Central memory CD8-positive, alpha-beta T cell (primary cell): ENCODE data around the gene OSBPL2.

Experiments
- ATAC-seq: fragments of 150-1000 bp; cut with Tn5 transposase; replicated peaks from 2 replicates; pipeline ENCODE4 v1.10.0; 2022; ENCODE audit warnings: mild to moderate bottlenecking, moderate FRiP score, moderate number of reproducible peaks; ENCODE audit not compliant: poor library complexity, severe bottlenecking; ENCODE audit errors: extremely low read depth
- DNase-seq, 2 donors: peaks; one replicate each; pipeline ENCODE4 v3.0.0; 2021; ENCODE audit warnings: low spot score in 2 of 2
- H3K27ac Mint-ChIP-seq: one replicate; pipeline ENCODE4 v1.8.0; 2022; ENCODE audit warnings: low read depth, mild to moderate bottlenecking, moderate library complexity, mixed read lengths
- H3K27me3 Mint-ChIP-seq: one replicate; pipeline ENCODE4 v1.8.0; 2022; ENCODE audit warnings: mixed read lengths
- H3K36me3 Mint-ChIP-seq: one replicate; pipeline ENCODE4 v1.8.0; 2022; ENCODE audit warnings: mild to moderate bottlenecking, moderate library complexity, mixed read lengths; ENCODE audit not compliant: insufficient read depth
- H3K4me1 Mint-ChIP-seq: one replicate; pipeline ENCODE4 v1.8.0; 2022; ENCODE audit warnings: mixed read lengths
- H3K4me3 Mint-ChIP-seq: one replicate; pipeline ENCODE4 v1.8.0; 2022; ENCODE audit warnings: mild to moderate bottlenecking, moderate library complexity, mixed read lengths
- H3K9me3 Mint-ChIP-seq: one replicate; pipeline ENCODE4 v1.8.0; 2022; ENCODE audit warnings: mixed read lengths

The OSBPL2 gene

GRCh38 chr20:62309198-62309944, 71.0 kb downstream of the OSBPL2 start:
- H3K4me1 Mint-ChIP-seq: peaks cover 6% of the 10 kb centered on the region
- H3K9me3 Mint-ChIP-seq: no peaks in the 10 kb centered on the region
- peaks cover 13% of the 10 kb centered on the region for H3K36me3 Mint-ChIP-seq
- H3K4me3 Mint-ChIP-seq: no peak overlapping the region
- H3K27ac Mint-ChIP-seq: no peak overlapping the region
- no peaks in the 10 kb centered on the region for H3K27me3 Mint-ChIP-seq
- no peak for DNase-seq
- ATAC-seq: no peak

GRCh38 chr20:62309947-62310756, 71.8 kb downstream of the OSBPL2 start:
- Mint-ChIP-seq H3K27me3 (no peaks in the 10 kb centered on the region), H3K4me3 (no peak overlapping the region), H3K36me3 (peaks cover 11% of the 10 kb centered on the region), H3K9me3 (no peaks in the 10 kb centered on the region), H3K27ac (no peak overlapping the region), H3K4me1 (peaks cover 4% of the 10 kb centered on the region)
- DNase-seq: no peak
- ATAC-seq: no peak

- H3K4me1 Mint-ChIP-seq: no peaks in the 10 kb centered on the region
- no peak for ATAC-seq
- H3K27me3 Mint-ChIP-seq: no peaks in the 10 kb centered on the region
- no peak overlapping the region for H3K4me3 Mint-ChIP-seq
- H3K9me3 Mint-ChIP-seq: no peaks in the 10 kb centered on the region
- H3K36me3 Mint-ChIP-seq: peaks cover 8% of the 10 kb centered on the region
- H3K27ac Mint-ChIP-seq: no peak overlapping the region
- DNase-seq: no peak
Measured at GRCh38 chr20:62310757-62311121, 72.4 kb downstream of the OSBPL2 start.

GRCh38 chr20:62311150-62311549, 72.8 kb downstream of the OSBPL2 start:
- Mint-ChIP-seq H3K27me3 (no peaks in the 10 kb centered on the region), H3K4me3 (no peak overlapping the region), H3K9me3 (no peaks in the 10 kb centered on the region), H3K4me1 (no peaks in the 10 kb centered on the region), H3K27ac (no peak overlapping the region), H3K36me3 (peaks cover 8% of the 10 kb centered on the region)
- ATAC-seq (no peak), DNase-seq (no peak)

GRCh38 chr20:62311832-62312661, 73.7 kb downstream of the OSBPL2 start:
- Mint-ChIP-seq H3K4me1 (no peaks in the 10 kb centered on the region), H3K4me3 (no peak overlapping the region), H3K27me3 (no peaks in the 10 kb centered on the region), H3K9me3 (no peaks in the 10 kb centered on the region), H3K36me3 (peaks cover 4% of the 10 kb centered on the region), H3K27ac (no peak overlapping the region)
- DNase-seq (no peak), ATAC-seq (no peak)

GRCh38 chr20:62312662-62312977, 74.3 kb downstream of the OSBPL2 start:
- ATAC-seq (no peak), DNase-seq (no peak)
- Mint-ChIP-seq H3K27ac (no peak overlapping the region), H3K36me3 (peaks cover 3% of the 10 kb centered on the region), H3K4me1 (no peaks in the 10 kb centered on the region), H3K4me3 (no peak overlapping the region), H3K27me3 (no peaks in the 10 kb centered on the region), H3K9me3 (no peaks in the 10 kb centered on the region)

- Mint-ChIP-seq H3K27me3 (no peaks in the 10 kb centered on the region), H3K36me3 (peaks cover 3% of the 10 kb centered on the region), H3K27ac (no peak overlapping the region), H3K4me3 (no peak overlapping the region), H3K4me1 (no peaks in the 10 kb centered on the region), H3K9me3 (no peaks in the 10 kb centered on the region)
- no peak for DNase-seq
- ATAC-seq: no peak
Measured at GRCh38 chr20:62313021-62313420, 74.7 kb downstream of the OSBPL2 start.

- H3K27me3 Mint-ChIP-seq: no peaks in the 10 kb centered on the region
- no peaks in the 10 kb centered on the region for H3K9me3 Mint-ChIP-seq
- H3K36me3 Mint-ChIP-seq: no peaks in the 10 kb centered on the region
- H3K4me3 Mint-ChIP-seq: no peak overlapping the region
- H3K4me1 Mint-ChIP-seq: no peaks in the 10 kb centered on the region
- DNase-seq: no peak
- ATAC-seq: no peak
- H3K27ac Mint-ChIP-seq: no peak overlapping the region
Measured at GRCh38 chr20:62313460-62314338, 75.4 kb downstream of the OSBPL2 start.

- Mint-ChIP-seq H3K36me3 (no peaks in the 10 kb centered on the region), H3K4me1 (no peaks in the 10 kb centered on the region), H3K27ac (no peak overlapping the region), H3K4me3 (no peak overlapping the region), H3K27me3 (no peaks in the 10 kb centered on the region), H3K9me3 (no peaks in the 10 kb centered on the region)
- DNase-seq: no peak
- no peak for ATAC-seq
Measured at GRCh38 chr20:62314339-62314638, 76.0 kb downstream of the OSBPL2 start.

- DNase-seq: no peak
- Mint-ChIP-seq H3K4me3 (no peak overlapping the region), H3K27ac (no peak overlapping the region), H3K27me3 (no peaks in the 10 kb centered on the region), H3K36me3 (no peaks in the 10 kb centered on the region), H3K4me1 (no peaks in the 10 kb centered on the region), H3K9me3 (no peaks in the 10 kb centered on the region)
- no peak for ATAC-seq
Measured at GRCh38 chr20:62314711-62315302, 76.5 kb downstream of the OSBPL2 start.

GRCh38 chr20:62315773-62316172, 77.5 kb downstream of the OSBPL2 start:
- Mint-ChIP-seq H3K4me3 (no peak overlapping the region), H3K27ac (no peak overlapping the region), H3K36me3 (peaks cover 2% of the 10 kb centered on the region), H3K9me3 (no peaks in the 10 kb centered on the region), H3K4me1 (no peaks in the 10 kb centered on the region), H3K27me3 (no peaks in the 10 kb centered on the region)
- no peak for ATAC-seq
- no peak for DNase-seq
